Nucleus accumbens (tissue), 56 donors: ENCODE measurements around the gene PDE9A.
"Not testable (repeated sequence)": the region's sequence is repeated elsewhere in the genome, so short reads cannot be mapped to it uniquely, and the experiment has no call there.

Experiments used
- DNase-seq, 56 donors: peaks; one replicate each; lab custom pipeline; 2025; lab: John Stamatoyannopoulos, UW

PDE9A gene

DNA sequence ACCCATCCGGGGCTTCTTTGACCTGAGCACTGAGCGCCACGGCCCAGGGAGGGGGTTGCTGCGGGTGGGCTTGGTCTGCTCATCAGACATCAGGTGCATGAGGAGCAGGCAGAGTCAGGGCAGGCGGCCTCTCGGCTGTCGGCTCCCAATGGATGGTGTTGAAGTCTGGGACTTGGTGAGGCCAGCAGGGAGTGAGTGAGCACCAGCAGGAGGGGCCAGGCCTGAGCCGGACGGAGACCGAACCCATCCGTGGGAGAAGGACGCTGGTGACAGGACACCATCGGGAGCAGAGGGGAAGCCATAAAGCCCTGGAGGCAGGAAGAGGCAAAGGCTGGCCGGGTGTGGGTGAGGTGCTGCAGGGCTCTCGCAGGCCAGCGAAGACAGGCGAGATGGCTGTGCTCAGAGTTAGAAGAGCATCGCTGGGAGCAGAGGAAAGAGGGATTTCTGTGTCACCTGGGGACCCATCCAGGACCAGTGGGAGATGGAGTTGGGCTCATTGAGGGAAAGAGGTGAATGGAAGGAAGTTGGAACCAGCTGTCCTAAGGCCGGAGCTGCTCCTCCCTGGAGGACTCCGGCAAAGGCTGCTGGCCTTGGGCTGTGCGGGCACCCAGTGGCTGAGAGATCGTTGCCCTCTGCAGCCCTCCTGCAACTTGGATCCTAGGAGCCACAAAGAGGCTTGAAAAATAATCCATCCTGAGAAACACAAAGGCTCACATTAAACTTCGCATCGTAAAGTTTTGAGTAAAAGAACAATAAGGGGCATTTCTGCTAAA is 49.9 kb downstream of the PDE9A start:
- DNase-seq, result no peak

DNA sequence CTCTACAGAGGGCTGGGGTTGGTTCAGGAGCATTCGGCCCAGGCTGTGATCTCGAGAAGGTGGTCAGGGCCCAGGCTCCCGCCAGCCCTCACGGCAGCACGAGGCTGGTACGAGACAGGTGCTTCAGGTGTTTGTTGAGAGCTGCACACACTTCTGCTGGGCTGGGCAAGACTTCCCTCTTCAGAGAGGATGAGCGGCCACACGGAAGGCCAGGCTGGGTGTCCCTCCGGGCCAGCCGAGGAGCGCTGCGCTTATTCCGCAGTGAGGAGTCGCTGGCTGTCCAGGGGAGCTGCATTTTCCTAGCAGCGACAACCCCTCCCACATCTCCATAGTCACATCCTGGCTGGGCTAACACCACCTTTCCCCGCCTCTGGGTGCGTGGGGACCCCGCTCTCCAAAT is 50.5 kb downstream of the PDE9A start:
- DNase-seq, result no peak

DNA sequence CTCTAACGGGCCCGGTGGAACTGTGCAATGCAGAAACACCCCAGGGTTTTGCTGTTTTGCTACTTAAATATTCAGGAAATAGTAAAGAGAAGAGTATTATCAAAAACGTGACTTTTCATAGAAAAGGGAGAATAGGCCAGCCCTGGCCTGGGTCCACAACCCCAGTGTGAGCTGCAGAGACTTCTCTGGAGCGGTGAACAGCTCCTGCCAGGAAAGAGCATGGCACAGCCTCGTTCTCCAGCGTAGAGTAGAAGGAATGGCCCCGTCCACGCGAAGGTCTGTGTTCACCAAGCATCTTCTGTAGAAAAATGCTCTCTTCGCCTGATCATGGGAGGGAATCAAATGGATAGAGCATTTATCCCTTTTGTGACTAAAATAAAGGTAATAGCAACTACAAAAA is 51.4 kb downstream of the PDE9A start:
- DNase-seq, result no peak

DNA sequence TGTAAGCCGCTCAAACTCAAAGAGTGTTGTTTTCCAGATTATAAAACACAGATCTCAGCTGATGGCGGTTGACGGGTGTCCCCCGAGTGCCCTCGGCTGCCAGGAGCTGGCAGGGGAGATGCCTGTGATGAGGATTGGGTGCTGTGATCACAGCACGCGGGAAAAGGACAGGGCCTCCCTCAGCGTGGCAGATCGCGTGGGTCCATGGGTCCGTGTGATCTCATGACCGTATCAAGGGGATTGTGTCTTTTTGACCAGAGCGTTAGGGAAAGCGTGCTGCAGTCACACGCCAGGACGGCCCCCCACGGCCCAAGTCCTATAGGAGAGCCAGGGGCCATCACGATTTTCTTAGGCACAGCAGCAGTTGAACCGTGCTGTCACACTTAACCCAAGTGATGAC is 51.9 kb downstream of the PDE9A start:
- DNase-seq, result no peak

DNA sequence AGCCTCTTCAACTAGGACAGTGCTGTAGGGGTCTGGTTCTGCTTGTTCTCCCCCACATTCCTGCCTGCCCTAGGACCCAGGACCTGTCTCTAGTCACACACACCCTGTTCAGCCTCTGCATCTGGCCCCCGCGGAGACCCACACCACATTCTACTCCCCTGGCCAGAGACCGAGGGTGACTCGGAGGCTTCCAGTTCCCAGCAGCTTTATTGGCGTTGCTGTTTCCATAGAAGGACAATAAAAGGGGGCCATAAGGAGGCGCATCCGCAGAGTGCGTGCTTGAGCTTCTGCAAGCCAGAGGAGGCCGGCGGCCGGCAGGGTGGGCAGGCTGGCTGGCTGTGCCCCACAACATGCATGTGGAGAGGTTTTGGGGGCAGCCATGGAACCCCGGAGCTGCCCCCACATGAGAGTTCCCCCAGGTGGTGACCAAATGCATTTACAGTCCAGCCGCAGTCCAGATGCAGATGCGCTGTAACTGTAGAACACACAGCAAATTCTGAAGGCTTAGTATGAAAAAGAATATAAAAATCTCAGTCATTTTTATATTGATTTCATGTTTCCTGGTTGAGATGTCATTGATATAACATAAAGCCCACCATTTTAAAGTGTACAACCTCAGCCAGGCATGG is 52.4 kb downstream of the PDE9A start:
- no peak for DNase-seq

DNA sequence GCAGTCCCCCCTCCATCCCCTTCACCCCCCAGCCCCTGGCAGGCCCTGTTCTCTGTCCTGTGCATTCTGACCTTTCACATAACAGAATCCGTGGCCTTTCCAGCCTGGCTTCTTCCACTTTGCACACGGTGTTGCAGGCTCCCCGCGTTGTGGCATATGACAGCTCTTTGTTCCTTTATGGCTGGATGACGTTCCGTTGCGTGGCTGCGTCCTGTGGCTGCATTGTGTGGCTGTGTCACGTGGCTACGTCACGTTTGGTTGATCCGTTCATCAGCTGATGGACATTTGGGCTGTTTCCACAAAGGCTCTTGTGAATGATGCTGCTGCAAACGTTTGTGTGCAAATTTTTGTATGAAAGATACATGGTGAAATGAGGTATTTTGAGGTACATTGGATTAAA is 53.3 kb downstream of the PDE9A start:
- no peak for DNase-seq

DNA sequence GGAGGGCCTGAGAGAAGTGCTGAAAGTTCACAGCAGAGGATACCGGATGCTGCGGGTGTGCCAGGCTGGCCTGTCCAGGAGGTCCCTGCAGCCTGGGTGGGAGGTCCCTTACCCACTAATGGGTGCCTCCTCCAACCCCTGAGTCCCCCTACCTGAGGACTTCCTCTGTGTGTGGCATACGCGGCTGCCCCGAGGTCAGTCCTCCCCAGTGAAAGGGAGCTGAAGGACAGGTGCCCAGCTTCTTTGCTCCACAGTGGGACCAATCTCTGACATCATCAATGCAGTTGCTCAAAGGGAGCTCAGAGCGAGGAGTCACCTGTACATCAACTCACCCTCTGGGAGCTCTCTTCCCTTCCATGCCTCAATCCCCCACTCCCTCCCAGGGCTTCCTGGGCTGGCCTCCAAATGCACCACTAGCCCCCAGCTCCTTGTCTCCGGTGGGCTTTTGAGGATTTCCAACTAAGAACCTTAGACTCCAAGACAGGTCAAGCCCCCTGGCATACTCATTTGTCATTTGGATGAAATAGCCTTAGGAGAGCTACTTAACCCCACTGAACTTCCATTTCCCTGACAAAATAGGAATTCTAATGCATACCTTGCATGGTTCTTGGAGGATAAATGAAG is 53.9 kb downstream of the PDE9A start:
- no peak for DNase-seq

DNA sequence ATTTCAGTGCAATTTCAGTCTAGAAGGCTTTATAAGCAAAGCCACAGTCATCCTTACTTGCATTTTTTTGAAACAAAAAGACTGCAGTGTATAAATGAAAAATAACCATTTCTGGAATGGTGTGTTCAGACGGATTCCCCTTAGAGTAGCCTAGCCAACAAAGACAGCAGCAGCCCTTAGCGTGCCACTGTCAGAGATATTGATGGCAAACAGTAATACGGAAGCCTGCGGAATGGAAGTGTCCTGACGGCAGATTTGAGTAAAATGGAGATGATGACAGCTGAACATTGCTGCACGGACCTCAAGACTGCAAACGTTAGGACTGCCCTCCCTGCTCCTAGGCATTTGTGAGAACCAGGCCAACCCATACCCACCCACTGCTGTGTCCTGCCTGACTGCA is 54.7 kb downstream of the PDE9A start:
- no peak for DNase-seq

DNA sequence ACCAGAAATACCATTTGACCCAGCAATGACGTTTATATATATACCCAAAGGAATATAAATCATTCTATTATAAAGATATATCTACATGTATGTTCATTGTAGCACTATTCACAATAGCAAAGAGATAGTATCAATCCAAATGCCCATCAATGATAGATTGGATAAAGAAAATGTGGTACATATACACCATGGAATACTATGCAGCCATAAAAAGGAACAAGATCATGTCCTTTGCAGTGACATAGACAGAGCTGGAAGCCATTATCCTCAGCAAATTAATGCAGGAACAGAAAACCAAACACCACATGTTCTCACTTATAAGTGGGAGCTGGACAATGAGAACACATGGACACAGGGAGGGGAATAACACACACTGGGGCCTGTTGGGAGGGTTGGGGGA is 55.5 kb downstream of the PDE9A start:
- DNase-seq, result not testable (repeated sequence)

DNA sequence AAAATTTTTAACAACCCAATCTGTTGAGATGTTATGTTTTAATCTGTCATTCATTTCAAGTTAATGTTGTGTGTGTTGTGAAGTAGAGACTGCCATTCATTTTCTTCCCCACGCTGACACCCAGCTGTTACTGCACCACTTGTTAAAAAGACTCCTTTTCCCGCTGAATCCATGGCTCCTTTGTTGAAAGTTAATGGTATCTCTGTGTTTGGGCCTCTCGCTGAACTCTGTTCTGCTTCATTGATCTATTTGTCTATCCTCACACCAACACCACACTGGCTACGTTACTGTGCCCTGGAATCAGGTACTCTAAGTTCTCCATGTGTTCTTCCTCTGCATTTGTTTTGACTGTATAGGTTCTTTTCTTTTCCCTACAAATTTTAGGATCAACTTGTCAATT is 58.2 kb downstream of the PDE9A start:
- DNase-seq, result no peak

DNA sequence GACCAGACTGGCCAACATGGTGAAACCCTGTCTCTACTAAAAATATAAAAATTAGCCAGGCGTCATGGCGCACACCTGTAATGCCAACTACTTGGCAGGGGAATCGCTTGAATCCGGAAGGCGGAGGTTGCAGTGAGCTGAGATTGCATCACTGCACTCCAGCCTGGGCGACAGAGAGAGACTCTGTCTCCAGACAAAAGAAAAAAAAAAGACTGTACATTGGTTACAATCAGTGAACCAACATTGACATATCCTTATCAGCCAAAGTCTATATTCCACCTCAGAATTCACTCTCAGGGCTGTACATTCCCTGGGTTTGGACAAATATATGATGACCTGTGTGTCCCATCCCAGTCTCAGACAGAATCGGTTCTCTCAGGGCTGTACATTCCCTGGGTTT is 62.0 kb downstream of the PDE9A start:
- DNase-seq, result not testable (repeated sequence)

DNA sequence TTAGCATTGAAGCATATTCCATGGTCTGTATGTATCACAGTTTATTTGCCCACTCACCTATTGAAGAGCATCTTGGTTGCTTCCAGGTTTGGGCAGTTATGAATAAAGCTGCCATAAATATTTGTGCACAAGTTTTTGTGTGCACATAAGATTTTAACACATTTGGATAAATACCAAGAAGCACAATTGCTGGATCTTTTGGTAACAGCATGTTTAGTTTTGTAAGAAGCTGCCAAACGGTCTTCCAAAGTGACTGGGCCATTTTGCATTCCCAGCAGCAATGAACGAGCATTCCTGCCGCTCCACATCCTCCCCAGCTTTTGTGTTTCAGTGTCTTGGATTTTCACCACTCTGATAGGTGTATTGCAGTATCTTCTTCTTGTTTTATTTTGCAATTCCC is 62.7 kb downstream of the PDE9A start:
- no peak for DNase-seq

DNA sequence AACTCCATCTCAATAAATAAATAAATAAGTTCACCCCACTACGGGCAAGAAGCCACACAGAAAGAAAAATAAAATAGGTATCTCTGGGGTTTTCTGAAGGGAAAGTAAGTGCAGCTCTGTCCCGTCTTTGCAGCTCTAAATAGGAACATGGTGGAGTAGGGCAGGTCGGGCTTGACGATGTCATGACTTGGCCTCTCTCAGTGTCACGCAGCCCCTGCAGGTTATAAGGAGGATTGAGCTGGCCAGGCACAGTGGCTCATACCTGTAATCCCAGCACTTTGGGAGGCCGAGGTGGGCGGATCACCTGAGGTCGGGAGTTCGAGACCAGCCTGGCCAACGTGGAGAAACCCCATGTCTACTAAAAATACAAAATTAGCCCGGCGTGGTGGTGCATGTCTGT is 67.1 kb downstream of the PDE9A start:
- not testable (repeated sequence) for DNase-seq

DNA sequence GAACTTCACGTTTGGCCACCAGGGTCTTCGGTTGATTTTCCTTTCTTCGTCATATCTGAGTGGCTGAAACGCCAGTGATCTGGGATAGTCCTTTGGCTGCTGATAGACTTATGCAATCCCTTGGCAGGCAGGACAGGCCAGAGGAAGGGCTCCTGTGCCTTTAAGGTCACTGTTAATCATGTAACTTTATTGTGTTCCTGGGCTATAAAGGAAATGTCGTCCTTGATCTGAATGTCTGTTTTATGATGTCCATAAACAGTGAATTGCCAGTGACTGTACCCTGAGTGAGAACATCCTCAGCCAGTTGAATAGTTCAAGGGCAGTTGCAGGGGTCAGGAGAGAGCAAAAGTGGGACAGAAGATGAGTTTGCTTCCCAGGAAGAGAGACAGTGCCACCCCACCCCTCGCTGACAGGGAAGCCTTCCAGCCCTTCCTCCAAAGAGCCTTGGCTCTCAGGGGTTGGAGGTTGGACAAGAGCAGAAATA is 68.0 kb downstream of the PDE9A start:
- no peak for DNase-seq

DNA sequence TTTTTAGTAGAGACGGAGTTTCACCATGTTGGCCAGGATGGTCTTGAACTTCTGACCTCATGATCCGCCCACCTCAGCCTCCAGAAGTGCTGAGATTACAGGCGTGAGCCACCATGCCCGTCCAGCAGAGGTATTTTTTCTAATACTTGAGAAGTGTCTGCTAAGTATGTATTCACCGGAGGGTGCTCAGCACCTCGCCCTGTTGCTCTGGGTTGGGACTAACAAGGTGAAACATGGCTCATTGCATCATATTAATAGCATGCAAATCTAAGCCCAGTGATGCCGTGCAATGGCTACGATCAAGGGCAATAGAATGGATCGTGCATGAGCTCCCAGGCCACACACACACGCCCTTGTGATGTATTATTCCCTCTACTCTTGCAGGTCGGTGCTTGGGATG is 68.7 kb downstream of the PDE9A start:
- no peak for DNase-seq

DNA sequence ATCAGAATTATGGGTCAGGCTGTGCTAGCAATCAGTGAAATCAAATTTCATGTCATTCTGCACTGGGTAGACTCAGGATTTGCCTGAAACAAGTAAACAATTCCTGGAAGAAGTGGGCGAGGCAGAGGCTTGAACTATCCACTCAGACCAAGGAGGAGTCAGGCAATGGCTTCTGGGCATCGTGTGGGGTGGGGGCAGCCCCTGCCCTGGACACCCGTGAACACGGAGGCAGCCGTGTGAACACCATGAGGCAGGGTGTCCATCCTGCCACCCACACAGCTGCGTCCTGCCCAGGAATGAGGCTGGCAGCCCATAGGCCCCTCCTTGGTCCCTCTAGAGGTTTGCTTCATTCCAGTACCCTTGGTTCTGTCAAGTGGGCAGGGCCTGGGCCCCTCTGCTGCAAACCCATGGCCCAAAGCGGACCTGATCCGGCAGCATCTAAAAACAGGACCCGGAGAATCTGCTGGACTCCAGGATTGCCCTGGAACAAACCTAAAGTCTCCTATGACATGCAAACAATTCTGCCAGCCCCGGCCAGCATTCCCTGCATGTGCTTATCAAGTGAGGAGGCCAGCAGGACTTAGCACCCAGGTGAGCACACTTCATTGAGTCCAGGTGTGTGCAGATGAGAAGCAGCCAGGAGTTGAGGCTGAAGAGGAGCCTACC is 69.5 kb downstream of the PDE9A start:
- DNase-seq, result no peak

DNA sequence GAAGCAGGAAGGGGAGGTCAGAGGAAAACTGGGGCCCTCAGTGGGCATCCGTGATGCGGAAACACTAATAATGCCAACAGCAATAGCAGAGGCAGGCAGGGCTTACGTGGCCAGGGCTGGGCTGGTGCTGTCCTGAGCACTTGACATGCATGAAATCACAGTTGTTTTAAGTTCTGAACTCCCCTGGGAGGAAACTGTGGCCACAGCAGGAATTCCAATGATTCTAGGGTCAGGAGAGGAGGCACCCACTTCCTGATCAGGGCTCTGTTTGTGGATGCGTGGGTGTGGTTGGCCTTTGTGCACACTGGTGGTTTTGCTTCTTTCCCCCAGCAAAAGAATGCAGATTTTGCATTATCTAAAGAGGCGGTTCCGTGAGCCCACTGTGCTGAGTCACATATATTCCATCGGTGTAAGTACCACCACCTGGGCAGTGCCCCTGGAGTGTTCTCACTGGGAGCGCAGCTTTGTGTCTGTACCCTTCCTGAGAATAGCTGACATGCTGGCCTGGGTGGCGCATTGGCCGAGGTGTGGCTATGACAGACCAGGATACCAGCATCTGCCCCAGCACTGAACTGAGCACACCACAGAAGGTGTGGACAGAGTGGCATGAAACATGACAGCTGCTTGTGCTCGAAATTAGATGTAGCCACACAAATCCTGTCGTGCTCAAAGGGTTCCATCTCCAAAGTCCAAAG is 71.0 kb downstream of the PDE9A start:
- DNase-seq, result no peak

DNA sequence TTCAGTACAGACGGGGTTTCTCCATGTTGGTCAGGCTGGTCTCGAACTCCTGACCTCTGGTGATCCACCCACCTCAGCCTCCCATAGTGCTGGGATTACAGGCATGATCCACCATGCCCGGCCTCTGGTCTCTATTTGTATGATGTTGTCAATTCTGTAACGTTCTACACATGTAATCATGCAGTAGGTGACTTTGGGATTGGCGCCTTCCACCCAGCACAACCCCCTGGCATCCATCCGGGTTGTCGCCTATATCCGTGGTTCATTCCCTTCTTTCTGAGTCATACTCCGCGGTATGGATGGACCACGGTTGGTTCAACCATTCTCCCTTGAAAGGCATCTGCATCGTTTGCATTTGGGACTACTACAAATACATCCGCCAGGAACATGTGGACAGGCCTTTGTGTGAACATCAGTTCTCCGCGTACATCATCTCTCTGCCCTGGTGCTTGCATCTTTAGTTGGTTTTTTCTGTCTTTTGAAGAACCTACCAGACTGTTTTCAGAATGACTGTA is 72.1 kb downstream of the PDE9A start:
- no peak for DNase-seq

DNA sequence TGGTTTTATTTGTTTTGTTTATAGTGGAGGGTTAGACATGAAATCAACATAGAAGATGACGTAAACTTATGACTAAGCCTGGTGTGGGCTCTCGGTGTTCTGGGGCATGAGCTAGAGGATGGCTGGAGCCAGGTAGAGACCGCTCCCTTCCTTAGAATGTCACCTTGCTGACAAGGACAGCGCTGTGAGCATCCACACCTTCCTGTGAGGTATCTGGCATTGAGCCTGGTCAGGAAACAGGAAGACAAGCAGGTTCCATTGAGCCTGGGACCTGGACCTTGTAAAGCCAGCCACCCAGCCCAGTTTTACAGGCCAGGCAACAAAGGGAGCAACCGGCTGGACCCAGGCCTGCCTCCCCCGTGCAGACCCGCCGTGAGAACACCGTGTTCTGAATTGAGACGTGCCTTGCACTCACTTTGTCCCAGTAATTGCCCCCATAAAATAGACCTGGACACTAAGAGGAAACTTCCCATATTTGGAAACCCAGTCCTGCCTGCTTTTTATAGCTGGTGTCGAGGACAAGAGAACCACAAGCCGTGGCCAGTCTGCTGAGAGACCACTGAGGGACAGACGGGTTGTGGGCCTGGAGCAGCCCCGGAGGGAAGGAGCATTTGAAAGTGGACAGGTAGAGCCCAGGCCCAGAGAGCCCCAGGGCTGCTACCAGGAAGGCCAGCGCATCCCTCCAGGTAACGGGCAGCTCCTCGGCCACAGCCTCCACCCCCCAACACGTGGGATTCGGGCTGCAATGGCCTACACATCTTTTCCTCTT is 78.0 kb downstream of the PDE9A start:
- DNase-seq, result no peak

DNA sequence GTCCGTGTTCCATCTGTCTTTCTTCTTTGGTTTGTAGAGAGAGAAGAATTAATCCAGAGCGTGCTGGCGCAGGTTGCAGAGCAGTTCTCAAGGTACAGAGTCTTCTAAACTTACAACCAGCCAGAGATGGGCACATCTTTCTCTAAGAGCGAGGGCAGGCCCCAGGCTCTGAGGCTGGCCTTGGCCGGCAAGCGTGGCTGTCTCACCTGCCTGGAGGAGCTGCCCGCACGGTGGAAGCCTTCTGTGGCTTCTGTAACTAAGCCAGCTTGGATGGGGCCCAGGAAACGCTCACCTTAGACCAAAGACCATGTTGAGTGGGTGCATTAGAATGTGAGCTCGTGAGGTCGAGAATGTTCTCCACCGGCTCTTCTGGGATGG is 78.6 kb downstream of the PDE9A start:
- no peak for DNase-seq
